Prostate gland (tissue), 2 donors: Measurements from ENCODE around the gene SP110.

Source experiments
- POLR2A ChIP-seq: fragments of 450-650 bp; IDR thresholded peaks from one replicate; pipeline ENCODE4 v1.6.1; 2016; ENCODE audit warnings: antibody characterized with exemption, mild to moderate bottlenecking
- POLR2AphosphoS5 ChIP-seq: sonication (generic); formaldehyde crosslinking; IDR thresholded peaks from one replicate; pipeline ENCODE4 v1.6.1; 2017; ENCODE audit warnings: antibody characterized with exemption
- TF ChIP-seq, protein P1 (sequence below), 4 experiments: fragments of 200-600 bp in 2 of 4; fragments of 450-650 bp in 2 of 4; sonication (generic) in 2 of 4; IDR thresholded peaks; 1 replicate in 3 of 4; 2 replicates in 1 of 4; pipeline ENCODE4 v1.5.1; 2016 to 2019; ENCODE audit warnings: antibody characterized with exemption in 4 of 4, mild to moderate bottlenecking in 2 of 4, moderate library complexity in 2 of 4

DNA sequence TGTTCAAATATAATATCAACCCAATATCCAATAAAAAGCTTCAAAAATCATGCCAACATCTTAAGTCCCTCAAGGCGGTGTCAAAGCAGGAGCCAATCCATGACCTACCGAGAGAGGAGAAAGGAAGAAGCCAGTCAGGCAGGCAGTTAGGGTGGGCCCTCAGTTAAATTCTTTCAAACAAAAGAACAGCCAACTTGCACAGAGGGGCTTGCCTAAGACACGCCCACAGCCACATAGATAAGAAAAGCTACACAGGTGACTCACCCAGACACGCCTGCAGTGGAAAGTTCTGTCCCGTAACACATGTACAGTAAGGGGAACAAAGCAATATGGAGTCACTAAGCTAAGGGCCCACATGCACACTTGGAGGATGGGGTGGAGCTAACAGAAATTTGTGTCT is 61.3 kb downstream of the SP110 start:
- TF ChIP-seq, protein P1, sequence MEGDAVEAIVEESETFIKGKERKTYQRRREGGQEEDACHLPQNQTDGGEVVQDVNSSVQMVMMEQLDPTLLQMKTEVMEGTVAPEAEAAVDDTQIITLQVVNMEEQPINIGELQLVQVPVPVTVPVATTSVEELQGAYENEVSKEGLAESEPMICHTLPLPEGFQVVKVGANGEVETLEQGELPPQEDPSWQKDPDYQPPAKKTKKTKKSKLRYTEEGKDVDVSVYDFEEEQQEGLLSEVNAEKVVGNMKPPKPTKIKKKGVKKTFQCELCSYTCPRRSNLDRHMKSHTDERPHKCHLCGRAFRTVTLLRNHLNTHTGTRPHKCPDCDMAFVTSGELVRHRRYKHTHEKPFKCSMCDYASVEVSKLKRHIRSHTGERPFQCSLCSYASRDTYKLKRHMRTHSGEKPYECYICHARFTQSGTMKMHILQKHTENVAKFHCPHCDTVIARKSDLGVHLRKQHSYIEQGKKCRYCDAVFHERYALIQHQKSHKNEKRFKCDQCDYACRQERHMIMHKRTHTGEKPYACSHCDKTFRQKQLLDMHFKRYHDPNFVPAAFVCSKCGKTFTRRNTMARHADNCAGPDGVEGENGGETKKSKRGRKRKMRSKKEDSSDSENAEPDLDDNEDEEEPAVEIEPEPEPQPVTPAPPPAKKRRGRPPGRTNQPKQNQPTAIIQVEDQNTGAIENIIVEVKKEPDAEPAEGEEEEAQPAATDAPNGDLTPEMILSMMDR (IDR thresholded peaks at IDR 0.05) = no peak
- TF ChIP-seq POLR2A (no peak), POLR2AphosphoS5 (no peak)
